OCI-LY1 (cell line): ENCODE measurements around the gene PPIAL4G.
"Not testable (repeated sequence)": the region's sequence is repeated elsewhere in the genome, so short reads cannot be mapped to it uniquely, and the experiment has no call there.

Experiments used
- CTCF ChIP-seq: fragments of 200-600 bp; sonication (generic), shearing (Covaris generic); IDR thresholded peaks from 2 replicates; pipeline ENCODE4 v1.5.1; 2017; ENCODE audit warnings: mild to moderate bottlenecking, antibody characterized with exemption, low read length, moderate library complexity, mixed read lengths
- EZH2 ChIP-seq: fragments of 200-600 bp; sonication (generic), shearing (Covaris generic); IDR thresholded peaks from 2 replicates; pipeline ENCODE4 v1.8.0; 2017; ENCODE audit warnings: borderline replicate concordance, mixed run types, mild to moderate bottlenecking, antibody characterized with exemption, low read length, moderate library complexity, mixed read lengths

GRCh38 chr1:148528591-148528990 lies 45.5 kb upstream of the PPIAL4G start:
- TF ChIP-seq CTCF, EZH2: not testable (repeated sequence)
